ENCODE data around the gene SGSH.

SGSH gene

DNA sequence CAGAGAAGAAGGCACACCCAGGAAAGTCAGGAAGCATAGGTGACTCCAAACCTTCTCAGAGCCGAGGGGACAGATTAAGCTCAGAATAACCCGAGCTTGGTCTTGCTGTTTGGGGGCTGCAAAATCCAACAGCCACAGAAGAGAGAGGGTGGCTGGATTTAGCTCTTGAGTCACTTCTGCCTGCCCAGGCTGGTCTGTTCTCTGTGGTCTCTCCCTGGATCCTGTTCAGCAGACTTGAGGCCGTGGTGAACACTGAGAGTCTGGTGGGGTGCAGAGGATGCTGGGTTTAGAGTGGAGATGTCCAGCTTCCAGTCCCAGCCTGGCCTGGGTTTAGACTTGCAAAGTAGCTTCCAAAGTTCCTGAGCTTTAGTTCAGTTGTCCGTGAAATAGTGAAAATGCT, 8.9 kb upstream of the SGSH start:
- TF ChIP-seq EZH2 (IDR thresholded peaks at IDR 0.05; ENCODE audit: borderline replicate concordance, low read length), result no peak
- TF ChIP-seq, protein P1, sequence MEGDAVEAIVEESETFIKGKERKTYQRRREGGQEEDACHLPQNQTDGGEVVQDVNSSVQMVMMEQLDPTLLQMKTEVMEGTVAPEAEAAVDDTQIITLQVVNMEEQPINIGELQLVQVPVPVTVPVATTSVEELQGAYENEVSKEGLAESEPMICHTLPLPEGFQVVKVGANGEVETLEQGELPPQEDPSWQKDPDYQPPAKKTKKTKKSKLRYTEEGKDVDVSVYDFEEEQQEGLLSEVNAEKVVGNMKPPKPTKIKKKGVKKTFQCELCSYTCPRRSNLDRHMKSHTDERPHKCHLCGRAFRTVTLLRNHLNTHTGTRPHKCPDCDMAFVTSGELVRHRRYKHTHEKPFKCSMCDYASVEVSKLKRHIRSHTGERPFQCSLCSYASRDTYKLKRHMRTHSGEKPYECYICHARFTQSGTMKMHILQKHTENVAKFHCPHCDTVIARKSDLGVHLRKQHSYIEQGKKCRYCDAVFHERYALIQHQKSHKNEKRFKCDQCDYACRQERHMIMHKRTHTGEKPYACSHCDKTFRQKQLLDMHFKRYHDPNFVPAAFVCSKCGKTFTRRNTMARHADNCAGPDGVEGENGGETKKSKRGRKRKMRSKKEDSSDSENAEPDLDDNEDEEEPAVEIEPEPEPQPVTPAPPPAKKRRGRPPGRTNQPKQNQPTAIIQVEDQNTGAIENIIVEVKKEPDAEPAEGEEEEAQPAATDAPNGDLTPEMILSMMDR (IDR thresholded peaks at IDR 0.05; ENCODE audit: low read length), result no peak
- H3K36me3 ChIP-seq (ENCODE audit: insufficient read depth, low read length), result no peaks in the 10 kb centered on the region; the same call in 1 of the 2 replicates
- no peaks in the 10 kb centered on the region for H4K20me1 ChIP-seq (ENCODE audit: insufficient read depth, low read length)
- H3K4me2 ChIP-seq (ENCODE audit: low read length), result no peak overlapping the region
- no peaks in the 10 kb centered on the region for H3K79me2 ChIP-seq (ENCODE audit: insufficient read depth, low read length)
- H3F3A ChIP-seq (ENCODE audit: insufficient read depth, low read length), result no peaks in the 10 kb centered on the region
- H3K27me3 ChIP-seq (ENCODE audit: insufficient read depth, low read length), result peaks cover 5% of the 10 kb centered on the region
- no peak overlapping the region for H3K9ac ChIP-seq (ENCODE audit: low read length)
- no peak overlapping the region for H3K27ac ChIP-seq (ENCODE audit: low read depth, low read length, poor library complexity, severe bottlenecking)
- H3K4me1 ChIP-seq (ENCODE audit: insufficient read depth, low read length, severe bottlenecking), result no peaks in the 10 kb centered on the region
- H3K9me2 ChIP-seq (ENCODE audit: low read depth, low read length), result no peaks in the 10 kb centered on the region
- H3K4me3 ChIP-seq (ENCODE audit: low read depth, low read length, poor library complexity, severe bottlenecking), result no peak overlapping the region
- H3K9me3 ChIP-seq (ENCODE audit: low read length), result peaks cover 7% of the 10 kb centered on the region
- no peak overlapping the region for H2AFZ ChIP-seq (ENCODE audit: low read length)

DNA sequence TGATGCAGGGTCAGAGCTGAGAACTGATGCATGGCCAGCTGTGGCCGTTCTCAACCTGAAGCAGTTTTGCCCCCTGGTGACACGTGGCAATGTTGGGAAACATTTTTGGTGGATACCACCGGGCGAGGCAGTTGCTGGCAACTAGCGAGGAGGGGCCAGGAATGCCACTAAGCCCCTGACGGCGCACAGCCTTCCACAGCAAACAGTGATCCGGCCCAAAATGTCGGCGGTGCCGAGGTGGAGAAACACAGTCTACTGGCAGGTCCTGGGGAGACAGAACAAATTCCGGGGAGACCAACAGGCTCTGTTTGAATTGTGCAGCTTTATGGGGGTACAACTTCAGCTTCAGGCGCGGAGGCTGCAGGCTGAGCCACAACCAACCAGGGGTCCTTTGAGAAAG, 8.3 kb upstream of the SGSH start:
- no peak overlapping the region for H3K9ac ChIP-seq (ENCODE audit: low read length)
- H4K20me1 ChIP-seq (ENCODE audit: insufficient read depth, low read length), result no peaks in the 10 kb centered on the region
- H3F3A ChIP-seq (ENCODE audit: insufficient read depth, low read length), result no peaks in the 10 kb centered on the region
- no peak overlapping the region for H2AFZ ChIP-seq (ENCODE audit: low read length)
- H3K4me1 ChIP-seq (ENCODE audit: insufficient read depth, low read length, severe bottlenecking), result no peaks in the 10 kb centered on the region
- H3K27ac ChIP-seq (ENCODE audit: low read depth, low read length, poor library complexity, severe bottlenecking), result no peak overlapping the region
- H3K27me3 ChIP-seq (ENCODE audit: insufficient read depth, low read length), result peaks cover 6% of the 10 kb centered on the region
- H3K9me2 ChIP-seq (ENCODE audit: low read depth, low read length), result no peaks in the 10 kb centered on the region
- no peak for TF ChIP-seq EZH2 (IDR thresholded peaks at IDR 0.05; ENCODE audit: borderline replicate concordance, low read length)
- TF ChIP-seq, protein P1 (IDR thresholded peaks at IDR 0.05; ENCODE audit: low read length), result no peak
- no peaks in the 10 kb centered on the region for H3K79me2 ChIP-seq (ENCODE audit: insufficient read depth, low read length)
- H3K4me3 ChIP-seq (ENCODE audit: low read depth, low read length, poor library complexity, severe bottlenecking), result no peak overlapping the region
- H3K36me3 ChIP-seq (ENCODE audit: insufficient read depth, low read length), result no peaks in the 10 kb centered on the region; the same call in 1 of the 2 replicates
- peaks cover 7% of the 10 kb centered on the region for H3K9me3 ChIP-seq (ENCODE audit: low read length)
- no peak overlapping the region for H3K4me2 ChIP-seq (ENCODE audit: low read length)

DNA sequence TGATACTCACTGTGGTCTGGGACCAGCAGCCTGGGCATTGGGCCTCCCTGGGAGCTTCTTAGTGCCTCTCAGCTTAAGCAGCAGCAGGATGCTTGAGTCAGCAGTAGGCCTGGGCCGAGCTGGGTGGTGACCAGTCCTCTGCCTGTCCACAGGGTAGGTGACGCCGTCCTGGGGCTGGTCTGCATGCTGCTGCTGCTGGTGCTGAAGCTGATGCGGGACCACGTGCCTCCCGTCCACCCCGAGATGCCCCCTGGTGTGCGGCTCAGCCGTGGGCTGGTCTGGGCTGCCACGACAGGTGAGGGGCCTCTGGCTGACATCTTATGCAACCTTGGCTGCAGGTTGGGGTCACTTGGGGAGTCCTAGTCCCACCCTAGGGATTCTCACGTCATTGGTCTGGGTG, 7.5 kb upstream of the SGSH start:
- H3K9me2 ChIP-seq (ENCODE audit: low read depth, low read length), result no peaks in the 10 kb centered on the region
- no peaks in the 10 kb centered on the region for H3K4me1 ChIP-seq (ENCODE audit: insufficient read depth, low read length, severe bottlenecking)
- H3K36me3 ChIP-seq (ENCODE audit: insufficient read depth, low read length), result no peaks in the 10 kb centered on the region
- no peaks in the 10 kb centered on the region for H3F3A ChIP-seq (ENCODE audit: insufficient read depth, low read length)
- H3K9ac ChIP-seq (ENCODE audit: low read length), result no peak overlapping the region
- H2AFZ ChIP-seq (ENCODE audit: low read length), result no peak overlapping the region
- H3K4me3 ChIP-seq (ENCODE audit: low read depth, low read length, poor library complexity, severe bottlenecking), result no peak overlapping the region
- no peaks in the 10 kb centered on the region for H3K79me2 ChIP-seq (ENCODE audit: insufficient read depth, low read length)
- H3K27me3 ChIP-seq (ENCODE audit: insufficient read depth, low read length), result peaks cover 6% of the 10 kb centered on the region
- H3K4me2 ChIP-seq (ENCODE audit: low read length), result no peak overlapping the region
- no peaks in the 10 kb centered on the region for H4K20me1 ChIP-seq (ENCODE audit: insufficient read depth, low read length)
- TF ChIP-seq EZH2 (IDR thresholded peaks at IDR 0.05; ENCODE audit: borderline replicate concordance, low read length), result no peak
- TF ChIP-seq, protein P1 (IDR thresholded peaks at IDR 0.05; ENCODE audit: low read length), result no peak
- H3K9me3 ChIP-seq (ENCODE audit: low read length), result peaks cover 6% of the 10 kb centered on the region
- H3K27ac ChIP-seq (ENCODE audit: low read depth, low read length, poor library complexity, severe bottlenecking), result no peak overlapping the region
